ENCODE data around the gene PUM2. TPM values are rescaled to one million over a fixed set of nuclear protein-coding genes. Genes with fewer than 3 reads are reported as not detected.

Gene PUM2
- total and polyA plus RNA-seq, 2 of the 13 experiments (the other 11 are each of a cell fraction or from before 2014, with no cell fraction given) = 69.6 to 69.8 TPM

DNA sequence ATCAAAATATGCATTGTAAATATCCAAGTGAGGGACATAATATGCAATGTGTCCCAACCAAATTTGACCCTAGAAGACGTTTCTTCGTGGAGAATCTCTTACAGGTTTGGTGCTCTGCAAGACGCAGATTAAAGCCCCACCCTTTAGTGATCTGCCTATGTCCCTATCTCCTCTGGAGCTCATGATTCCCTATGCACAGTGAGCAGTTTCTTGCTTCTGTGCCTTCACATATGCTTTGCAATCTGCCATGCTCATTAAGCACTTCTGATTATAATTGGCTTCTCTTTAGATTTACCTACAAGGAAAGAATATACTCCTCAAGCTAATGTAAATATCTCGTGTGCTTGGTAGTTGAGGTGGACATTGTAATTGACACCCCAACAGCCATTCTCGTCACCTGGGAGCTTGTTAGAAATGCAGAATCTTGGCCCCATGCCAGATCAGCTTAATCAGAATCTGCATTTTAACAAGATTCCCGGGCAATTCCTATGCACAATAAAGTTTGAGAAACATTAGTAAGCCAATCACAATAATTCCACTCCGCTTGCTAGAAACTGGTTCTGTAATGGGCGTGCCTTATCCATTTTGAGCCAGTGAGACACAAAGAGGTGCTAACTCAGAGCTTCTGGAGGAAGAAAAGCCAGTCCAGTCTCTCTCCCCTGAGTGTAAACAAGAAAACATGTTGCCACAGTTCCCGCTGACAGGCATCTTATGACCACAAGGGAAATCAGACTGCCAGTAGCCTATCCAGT lies 2.8 kb upstream of the PUM2 start:
- Histone ChIP-seq H3K4me3 (replicated peaks in 1 of 3; ENCODE audit: insufficient read depth in 1 of 3, low read depth in 2 of 3, low read length in 3 of 3) (peak overlapping the region in 1 of 3 experiments; percentile 73; a peak in 1 of 6 replicates), H3K27ac (ENCODE audit: extremely low read length, insufficient read depth, low read length) (no peak overlapping the region), H2AFZ (ENCODE audit: low read length) (no peak overlapping the region), H3K4me1 (ENCODE audit: insufficient read depth, low read length) (peaks cover 38% of the 10 kb centered on the region), H3K79me2 (ENCODE audit: insufficient read depth, low read length) (peaks cover 21% of the 10 kb centered on the region), H3K4me2 (ENCODE audit: low read depth, low read length) (peak overlapping the region; percentile 99), H3K9ac (ENCODE audit: insufficient read depth, low read depth, low read length) (no peak overlapping the region), H4K20me1 (ENCODE audit: insufficient read depth, low read length) (peaks cover 18% of the 10 kb centered on the region), H3K36me3 (replicated peaks in 1 of 2; ENCODE audit: control insufficient read depth in 1 of 2, insufficient read depth in 2 of 2, low read length in 2 of 2) (peaks cover 0 to 2% of the 10 kb centered on the region in 2 experiments; a peak in 1 of 5 replicates), H3K9me3 (ENCODE audit: low read length) (no peaks in the 10 kb centered on the region), H3K27me3 (ENCODE audit: control insufficient read depth in 1 of 2, insufficient read depth in 2 of 2, low read length in 2 of 2) (no peaks in the 10 kb centered on the region; a peak in 1 of 5 replicates)
- no peak for ATAC-seq
- intact Hi-C loops (cut with micrococcal nuclease; ENCODE audit: unreplicated experiment) = no loop called here
- 31% methylated on average over 9 of the region's 9 CpGs for WGBS (ENCODE audit: low lambda C conversion rate)
- CTCF ChIA-PET (ENCODE audit: low intra/inter-chr PET ratio, low total read pairs) = no interaction called here
- no peak for DNase-seq (ENCODE audit: low spot score)
- TF ChIP-seq HOXA5 (CRISPR knock-in tag; IDR thresholded peaks at IDR 0.05) (peak; percentile 31; the same call in 1 of the 2 replicates), ETV5 (CRISPR knock-in tag; IDR thresholded peaks at IDR 0.05; ENCODE audit: borderline replicate concordance) (0 out of 2 replicates have a peak, but pooled peaks have one; percentile 0), NR2C2 (CRISPR knock-in tag; IDR thresholded peaks at IDR 0.05; ENCODE audit: borderline replicate concordance) (0 out of 2 replicates have a peak, but pooled peaks have one; percentile 15), PITX1 (CRISPR knock-in tag; IDR thresholded peaks at IDR 0.05) (no peak), ZSCAN25 (CRISPR knock-in tag; IDR thresholded peaks at IDR 0.05) (no peak), MXD3 (CRISPR knock-in tag; IDR thresholded peaks at IDR 0.05) (no peak), FOXA1 (IDR thresholded peaks at IDR 0.05) (no peak), FOXA1 (CRISPR knock-in tag; IDR thresholded peaks at IDR 0.05) (peak; percentile 37; the same call in 1 of the 2 replicates), LCORL (IDR thresholded peaks at IDR 0.05) (peak; percentile 85), LCORL (CRISPR knock-in tag; IDR thresholded peaks at IDR 0.05) (no peak), BRCA1 (CRISPR knock-in tag; IDR thresholded peaks at IDR 0.05) (0 out of 2 replicates have a peak, but pooled peaks have one; percentile 29)
- TF ChIP-seq, protein P1, sequence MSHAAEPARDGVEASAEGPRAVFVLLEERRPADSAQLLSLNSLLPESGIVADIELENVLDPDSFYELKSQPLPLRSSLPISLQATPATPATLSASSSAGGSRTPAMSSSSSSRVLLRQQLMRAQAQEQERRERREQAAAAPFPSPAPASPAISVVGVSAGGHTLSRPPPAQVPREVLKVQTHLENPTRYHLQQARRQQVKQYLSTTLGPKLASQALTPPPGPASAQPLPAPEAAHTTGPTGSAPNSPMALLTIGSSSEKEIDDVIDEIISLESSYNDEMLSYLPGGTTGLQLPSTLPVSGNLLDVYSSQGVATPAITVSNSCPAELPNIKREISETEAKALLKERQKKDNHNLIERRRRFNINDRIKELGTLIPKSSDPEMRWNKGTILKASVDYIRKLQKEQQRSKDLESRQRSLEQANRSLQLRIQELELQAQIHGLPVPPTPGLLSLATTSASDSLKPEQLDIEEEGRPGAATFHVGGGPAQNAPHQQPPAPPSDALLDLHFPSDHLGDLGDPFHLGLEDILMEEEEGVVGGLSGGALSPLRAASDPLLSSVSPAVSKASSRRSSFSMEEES (CRISPR knock-in tag; IDR thresholded peaks at IDR 0.05) = 0 out of 2 replicates have a peak, but pooled peaks have one; percentile 3
- TF ChIP-seq, protein P2, sequence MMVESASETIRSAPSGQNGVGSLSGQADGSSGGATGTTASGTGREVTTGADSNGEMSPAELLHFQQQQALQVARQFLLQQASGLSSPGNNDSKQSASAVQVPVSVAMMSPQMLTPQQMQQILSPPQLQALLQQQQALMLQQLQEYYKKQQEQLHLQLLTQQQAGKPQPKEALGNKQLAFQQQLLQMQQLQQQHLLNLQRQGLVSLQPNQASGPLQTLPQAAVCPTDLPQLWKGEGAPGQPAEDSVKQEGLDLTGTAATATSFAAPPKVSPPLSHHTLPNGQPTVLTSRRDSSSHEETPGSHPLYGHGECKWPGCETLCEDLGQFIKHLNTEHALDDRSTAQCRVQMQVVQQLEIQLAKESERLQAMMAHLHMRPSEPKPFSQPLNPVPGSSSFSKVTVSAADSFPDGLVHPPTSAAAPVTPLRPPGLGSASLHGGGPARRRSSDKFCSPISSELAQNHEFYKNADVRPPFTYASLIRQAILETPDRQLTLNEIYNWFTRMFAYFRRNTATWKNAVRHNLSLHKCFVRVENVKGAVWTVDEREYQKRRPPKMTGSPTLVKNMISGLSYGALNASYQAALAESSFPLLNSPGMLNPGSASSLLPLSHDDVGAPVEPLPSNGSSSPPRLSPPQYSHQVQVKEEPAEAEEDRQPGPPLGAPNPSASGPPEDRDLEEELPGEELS (CRISPR knock-in tag; IDR thresholded peaks at IDR 0.05) = 0 out of 2 replicates have a peak, but pooled peaks have one; percentile 14
- in situ Hi-C loops (cut with HindIII; ENCODE audit: extremely low pct_ligation_motif_present, low pct_unique_long_range_greater_than_20kb) = no loop called here
- FAIRE-seq = no peak
- no TSS peak for BruUV-seq (replicated peaks)
- POLR2A ChIA-PET = interaction anchor here (1.0 to 2.8 kb wide), 5 partner anchors 11 to 243 kb away, joined by 3 to 13 read pairs (median 4); partner anchors contain the start of gene RHOB
